ENCODE data around the gene TMEM42.

GRCh38 chr3:44907612-44908011, 45.9 kb downstream of the TMEM42 start:
- TF ChIP-seq, protein P1, sequence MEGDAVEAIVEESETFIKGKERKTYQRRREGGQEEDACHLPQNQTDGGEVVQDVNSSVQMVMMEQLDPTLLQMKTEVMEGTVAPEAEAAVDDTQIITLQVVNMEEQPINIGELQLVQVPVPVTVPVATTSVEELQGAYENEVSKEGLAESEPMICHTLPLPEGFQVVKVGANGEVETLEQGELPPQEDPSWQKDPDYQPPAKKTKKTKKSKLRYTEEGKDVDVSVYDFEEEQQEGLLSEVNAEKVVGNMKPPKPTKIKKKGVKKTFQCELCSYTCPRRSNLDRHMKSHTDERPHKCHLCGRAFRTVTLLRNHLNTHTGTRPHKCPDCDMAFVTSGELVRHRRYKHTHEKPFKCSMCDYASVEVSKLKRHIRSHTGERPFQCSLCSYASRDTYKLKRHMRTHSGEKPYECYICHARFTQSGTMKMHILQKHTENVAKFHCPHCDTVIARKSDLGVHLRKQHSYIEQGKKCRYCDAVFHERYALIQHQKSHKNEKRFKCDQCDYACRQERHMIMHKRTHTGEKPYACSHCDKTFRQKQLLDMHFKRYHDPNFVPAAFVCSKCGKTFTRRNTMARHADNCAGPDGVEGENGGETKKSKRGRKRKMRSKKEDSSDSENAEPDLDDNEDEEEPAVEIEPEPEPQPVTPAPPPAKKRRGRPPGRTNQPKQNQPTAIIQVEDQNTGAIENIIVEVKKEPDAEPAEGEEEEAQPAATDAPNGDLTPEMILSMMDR (IDR thresholded peaks at IDR 0.05; ENCODE audit: low read depth, low read length, poor library complexity, severe bottlenecking): no peak
- no peak for TF ChIP-seq EZH2phosphoT487 (IDR thresholded peaks at IDR 0.05; ENCODE audit: borderline replicate concordance, low read length)

All from DOHH2 (cell line).